ENCODE measurements around the gene TCTA.

DNA sequence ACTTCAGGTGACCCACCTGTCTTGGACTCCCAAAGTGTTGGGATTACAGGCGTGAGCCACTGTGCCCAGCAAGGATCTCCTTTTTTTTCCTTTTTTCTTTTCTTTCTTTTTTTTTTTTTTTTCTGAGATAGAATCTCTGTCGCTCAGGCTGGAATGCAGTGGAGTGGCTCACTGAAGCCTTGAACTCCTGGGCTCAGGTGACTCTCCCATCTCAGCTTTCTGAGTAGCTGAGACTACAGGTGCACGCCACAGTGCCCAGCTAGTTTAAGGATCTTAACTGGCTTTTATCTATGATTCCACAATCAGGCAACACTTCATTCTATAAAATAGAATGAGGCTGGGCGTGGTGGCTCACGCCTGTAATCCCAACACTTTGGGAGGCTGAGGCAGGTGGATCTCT lies 33.2 kb downstream of the TCTA start:
- TF ChIP-seq EZH2phosphoT487 (IDR thresholded peaks at IDR 0.05; ENCODE audit: borderline replicate concordance) (no peak), CTCF (conservative IDR thresholded peaks at IDR 0.05; ENCODE audit: low read length) (no peak)
